WERI-Rb-1 (cell line): Measurements from ENCODE around the gene PINK1.
"Not testable (repeated sequence)": the region's sequence is repeated elsewhere in the genome, so short reads cannot be mapped to it uniquely, and the experiment has no call there.

Source experiments
- DNase-seq: peaks from one replicate; pipeline ENCODE4 v3.0.0-alpha.2; 2020
- H3K27ac ChIP-seq: fragments of 250-450 bp; sonication (Bioruptor Pico); 2 replicates; pipeline ENCODE4 v1.5.1; 2020; ENCODE audit warnings: mild to moderate bottlenecking, moderate library complexity
- H3K27me3 ChIP-seq: fragments of 250-450 bp; sonication (Bioruptor Pico); 2 replicates; pipeline ENCODE4 v1.5.1; 2021; ENCODE audit warnings: mild to moderate bottlenecking, low read depth, moderate library complexity; ENCODE audit not compliant: insufficient read depth, severe bottlenecking
- H3K36me3 ChIP-seq: fragments of 250-450 bp; sonication (Bioruptor Pico); 2 replicates; pipeline ENCODE4 v1.5.1; 2020; ENCODE audit warnings: mild to moderate bottlenecking, moderate library complexity
- H3K4me3 ChIP-seq: 2 replicates; pipeline ENCODE4 v1.5.1; 2011; ENCODE audit warnings: low read depth, mild to moderate bottlenecking, control low read depth, low read length
- H3K9me3 ChIP-seq: fragments of 250-450 bp; sonication (Bioruptor Pico); 2 replicates; pipeline ENCODE4 v1.5.1; 2021; ENCODE audit warnings: mild to moderate bottlenecking, moderate library complexity; ENCODE audit not compliant: severe bottlenecking
- TF ChIP-seq, protein P1 (sequence below): IDR thresholded peaks from 2 replicates; pipeline ENCODE4 v1.5.1; 2011; ENCODE audit warnings: low read depth, mild to moderate bottlenecking, control low read depth, inconsistent platforms, low read length

PINK1 gene

DNA sequence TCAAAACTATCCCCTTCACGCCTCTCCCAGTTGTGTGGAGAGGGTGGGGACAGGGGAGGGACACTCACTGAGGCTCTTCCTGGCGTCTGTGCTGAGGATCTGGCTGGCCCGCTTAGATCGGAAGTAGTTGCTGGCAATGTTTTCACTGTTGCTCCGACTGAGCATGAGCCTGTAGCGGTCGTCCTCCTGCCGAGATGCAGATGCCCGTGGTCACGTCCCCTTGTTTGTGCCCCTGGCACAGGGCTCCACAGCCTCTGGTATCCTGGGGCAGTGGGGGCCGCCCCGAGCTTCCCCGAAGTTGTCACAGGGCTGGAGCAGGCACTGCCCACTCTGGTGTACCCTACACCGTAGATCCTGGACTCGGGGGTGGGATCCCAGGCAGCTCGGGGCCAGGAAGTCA is 32.9 kb downstream of the PINK1 start:
- H3K9me3 ChIP-seq, result no peaks in the 10 kb centered on the region
- no peaks in the 10 kb centered on the region for H3K36me3 ChIP-seq
- TF ChIP-seq, protein P1, sequence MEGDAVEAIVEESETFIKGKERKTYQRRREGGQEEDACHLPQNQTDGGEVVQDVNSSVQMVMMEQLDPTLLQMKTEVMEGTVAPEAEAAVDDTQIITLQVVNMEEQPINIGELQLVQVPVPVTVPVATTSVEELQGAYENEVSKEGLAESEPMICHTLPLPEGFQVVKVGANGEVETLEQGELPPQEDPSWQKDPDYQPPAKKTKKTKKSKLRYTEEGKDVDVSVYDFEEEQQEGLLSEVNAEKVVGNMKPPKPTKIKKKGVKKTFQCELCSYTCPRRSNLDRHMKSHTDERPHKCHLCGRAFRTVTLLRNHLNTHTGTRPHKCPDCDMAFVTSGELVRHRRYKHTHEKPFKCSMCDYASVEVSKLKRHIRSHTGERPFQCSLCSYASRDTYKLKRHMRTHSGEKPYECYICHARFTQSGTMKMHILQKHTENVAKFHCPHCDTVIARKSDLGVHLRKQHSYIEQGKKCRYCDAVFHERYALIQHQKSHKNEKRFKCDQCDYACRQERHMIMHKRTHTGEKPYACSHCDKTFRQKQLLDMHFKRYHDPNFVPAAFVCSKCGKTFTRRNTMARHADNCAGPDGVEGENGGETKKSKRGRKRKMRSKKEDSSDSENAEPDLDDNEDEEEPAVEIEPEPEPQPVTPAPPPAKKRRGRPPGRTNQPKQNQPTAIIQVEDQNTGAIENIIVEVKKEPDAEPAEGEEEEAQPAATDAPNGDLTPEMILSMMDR, result no peak
- H3K27me3 ChIP-seq, result no peaks in the 10 kb centered on the region
- no peak for DNase-seq
- H3K27ac ChIP-seq, result no peak overlapping the region
- no peak overlapping the region for H3K4me3 ChIP-seq

DNA sequence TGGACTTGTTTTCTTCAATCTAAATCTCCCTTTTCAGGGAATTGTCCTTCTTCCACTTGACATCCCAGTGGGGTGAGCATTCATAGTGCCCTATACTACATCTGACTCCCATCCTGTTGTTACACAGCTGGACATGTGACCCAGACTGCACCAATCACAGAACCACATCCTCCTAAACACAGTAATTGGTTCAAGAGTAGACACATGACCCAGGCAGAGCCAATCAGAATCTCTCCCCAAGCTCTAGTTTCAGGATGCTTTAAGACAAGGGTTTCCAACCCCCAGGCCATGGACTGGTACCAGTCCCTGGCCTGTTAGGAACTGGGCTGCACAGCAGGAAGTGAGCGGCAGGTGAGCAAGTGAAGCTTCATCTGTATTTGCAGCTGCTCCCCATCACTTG is 33.5 kb downstream of the PINK1 start:
- Histone ChIP-seq H3K27ac (no peak overlapping the region), H3K9me3 (no peaks in the 10 kb centered on the region), H3K36me3 (no peaks in the 10 kb centered on the region), H3K27me3 (no peaks in the 10 kb centered on the region), H3K4me3 (no peak overlapping the region)
- DNase-seq, result no peak
- TF ChIP-seq, protein P1, result no peak

DNA sequence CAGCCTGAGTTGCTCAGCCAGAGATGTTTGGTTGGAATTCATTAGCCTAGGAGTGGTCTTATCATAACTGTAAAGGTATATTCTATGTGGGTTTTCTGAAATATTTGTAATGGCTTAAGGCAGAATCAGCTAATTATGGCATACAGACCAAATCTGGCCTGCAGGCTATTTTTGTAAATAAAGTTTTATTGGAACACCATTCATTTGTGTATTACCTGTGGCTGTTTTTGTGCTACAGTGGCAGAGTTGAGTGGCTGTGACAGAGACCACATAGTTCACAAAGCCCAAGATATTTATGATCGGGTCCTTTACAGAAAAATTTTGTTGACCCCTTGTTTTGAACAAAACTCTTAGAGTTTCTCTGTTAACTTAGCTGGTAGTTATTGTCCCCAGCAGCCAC is 35.3 kb downstream of the PINK1 start:
- Histone ChIP-seq H3K27ac (no peak overlapping the region), H3K36me3 (no peaks in the 10 kb centered on the region), H3K27me3 (no peaks in the 10 kb centered on the region), H3K4me3 (no peak overlapping the region), H3K9me3 (no peaks in the 10 kb centered on the region)
- no peak for DNase-seq
- TF ChIP-seq, protein P1, result no peak

DNA sequence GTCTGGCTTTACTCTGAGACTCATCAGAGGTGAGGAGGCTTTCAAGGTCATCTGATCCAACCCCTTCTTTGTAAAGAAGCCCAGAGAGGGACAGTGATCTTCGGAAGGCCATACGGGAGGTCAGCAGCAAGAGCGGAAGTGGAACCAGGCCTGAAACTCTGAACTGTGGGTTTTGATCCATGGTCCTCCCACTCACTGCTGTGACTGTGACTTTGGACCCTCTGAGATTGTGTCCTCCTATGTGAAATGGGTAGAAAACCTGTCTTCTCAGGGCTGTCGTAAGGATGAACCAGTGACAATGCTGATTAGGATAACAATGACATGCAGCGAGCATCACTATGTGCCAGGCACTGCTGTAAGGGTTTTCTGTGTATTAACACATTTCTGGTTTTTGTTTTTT is 37.7 kb downstream of the PINK1 start:
- Histone ChIP-seq H3K4me3 (no peak overlapping the region), H3K9me3 (no peaks in the 10 kb centered on the region), H3K36me3 (no peaks in the 10 kb centered on the region), H3K27me3 (no peaks in the 10 kb centered on the region), H3K27ac (no peak overlapping the region)
- no peak for DNase-seq
- TF ChIP-seq, protein P1, result no peak

DNA sequence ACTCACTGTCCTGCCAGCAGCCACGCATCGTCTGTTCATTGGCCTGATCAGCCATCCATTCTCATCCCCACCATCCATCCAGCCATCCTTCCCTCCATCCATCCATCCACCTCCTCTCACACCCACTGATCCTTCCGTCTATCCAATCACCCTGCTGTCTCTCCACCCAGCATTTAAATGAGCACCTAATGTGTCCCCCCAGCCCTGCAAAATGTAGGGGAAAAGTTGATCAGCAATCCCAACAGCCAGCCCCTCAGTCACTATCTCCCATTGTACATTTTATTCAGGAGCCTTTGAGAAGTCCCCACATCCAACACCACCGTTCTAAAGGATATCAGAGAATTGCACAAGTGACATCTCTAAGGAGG is 39.0 kb downstream of the PINK1 start:
- no peaks in the 10 kb centered on the region for H3K9me3 ChIP-seq
- H3K27ac ChIP-seq, result no peak overlapping the region
- H3K4me3 ChIP-seq, result no peak overlapping the region
- no peak for DNase-seq
- H3K27me3 ChIP-seq, result no peaks in the 10 kb centered on the region
- TF ChIP-seq, protein P1, result no peak
- H3K36me3 ChIP-seq, result no peaks in the 10 kb centered on the region

DNA sequence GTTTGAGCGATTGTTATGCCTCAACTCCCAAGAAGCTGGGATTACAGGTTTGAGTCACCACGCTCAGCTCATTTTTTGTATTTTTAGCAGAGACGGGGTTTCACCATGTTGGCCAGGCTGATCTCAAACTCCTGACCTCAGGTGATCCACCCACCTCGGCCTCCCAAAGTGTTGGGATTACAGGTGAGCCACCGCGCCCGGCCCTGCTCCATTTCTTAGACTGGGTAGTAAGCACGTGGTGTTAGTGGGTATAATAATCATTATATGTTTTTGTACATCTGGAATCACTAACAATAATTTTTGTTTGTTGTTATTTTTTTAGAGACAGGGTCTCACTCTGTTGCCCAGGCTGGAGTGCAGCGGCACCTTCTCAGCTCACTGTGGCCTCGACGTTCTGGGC is 40.4 kb downstream of the PINK1 start:
- not testable (repeated sequence) for H3K9me3 ChIP-seq, H3K27ac ChIP-seq

More for the DNA sequence above, 40.4 kb downstream of the PINK1 start:
- not testable (repeated sequence) for H3K27me3 ChIP-seq, H3K36me3 ChIP-seq, DNase-seq, H3K4me3 ChIP-seq
